HEK293 (cell line): ENCODE measurements around the gene MEI1.

Experiments
- CTCF ChIP-seq: fragments of 450-650 bp; formaldehyde crosslinking; IDR thresholded peaks from 2 replicates; pipeline ENCODE4 v1.5.1; 2016; ENCODE audit warnings: missing biosample characterization, missing genetic modification characterization
- ELK4 ChIP-seq: IDR thresholded peaks from 2 replicates; pipeline ENCODE4 v1.6.1; 2011; ENCODE audit warnings: mild to moderate bottlenecking, low read depth, low read length, borderline replicate concordance
- GLI4 ChIP-seq: fragments of 450-650 bp; formaldehyde crosslinking; IDR thresholded peaks from 2 replicates; pipeline ENCODE4 v1.5.1; 2016; ENCODE audit warnings: missing biosample characterization, missing genetic modification characterization
- YY1 ChIP-seq: fragments of 450-650 bp; formaldehyde crosslinking; IDR thresholded peaks from 2 replicates; pipeline ENCODE4 v1.5.1; 2018; ENCODE audit warnings: missing biosample characterization, missing genetic modification characterization
- ZNF10 ChIP-seq: fragments of 450-650 bp; formaldehyde crosslinking; IDR thresholded peaks from 2 replicates; pipeline ENCODE4 v1.5.1; 2017; ENCODE audit warnings: missing biosample characterization, missing genetic modification characterization
- ZNF148 ChIP-seq: fragments of 450-650 bp; formaldehyde crosslinking; IDR thresholded peaks from 2 replicates; pipeline ENCODE4 v1.5.0; 2017; ENCODE audit warnings: missing biosample characterization, missing genetic modification characterization, borderline replicate concordance
- ZNF449 ChIP-seq: fragments of 450-650 bp; formaldehyde crosslinking; IDR thresholded peaks from 2 replicates; pipeline ENCODE4 v1.5.1; 2017; ENCODE audit warnings: missing biosample characterization, mild to moderate bottlenecking, missing genetic modification characterization, moderate library complexity
- ZNF596 ChIP-seq: fragments of 450-650 bp; IDR thresholded peaks from 2 replicates; pipeline ENCODE4 v1.5.0; 2018; ENCODE audit warnings: missing biosample characterization, mild to moderate bottlenecking, missing genetic modification characterization, moderate library complexity
- ZNF747 ChIP-seq: fragments of 450-650 bp; formaldehyde crosslinking; IDR thresholded peaks from 2 replicates; pipeline ENCODE4 v1.5.1; 2016; ENCODE audit warnings: missing biosample characterization, missing genetic modification characterization
- ZSCAN5A ChIP-seq: fragments of 450-650 bp; formaldehyde crosslinking; IDR thresholded peaks from 2 replicates; pipeline ENCODE4 v1.5.1; 2016; ENCODE audit warnings: missing biosample characterization, missing genetic modification characterization

- TF ChIP-seq CTCF (tag by site-specific recombination) (no peak), ZNF747 (tag by site-specific recombination) (no peak), ZNF596 (tag by site-specific recombination) (no peak), ZNF148 (tag by site-specific recombination) (no peak), ZSCAN5A (tag by site-specific recombination) (no peak), ZNF10 (tag by site-specific recombination) (no peak), ZNF449 (tag by site-specific recombination) (no peak), GLI4 (tag by site-specific recombination) (no peak), YY1 (tag by site-specific recombination) (no peak), ELK4 (no peak)
These were observed 102.6 kb downstream of the MEI1 start for GRCh38 chr22:41801886-41802285.
